Choroid plexus epithelial cell (primary cell): Measurements from ENCODE around the gene CYB5R3.

Experiments
- DNase-seq: peaks from one replicate; pipeline ENCODE4 v3.0.0-alpha.2; 2010; ENCODE audit warnings: low read depth
- H3K4me3 ChIP-seq: 2 replicates; pipeline ENCODE4 v1.5.1; 2011; ENCODE audit warnings: low read depth, mild to moderate bottlenecking, control low read depth, low read length, moderate library complexity
- CTCF ChIP-seq: conservative IDR thresholded peaks from 2 replicates; pipeline ENCODE4 v1.5.1; 2011; ENCODE audit warnings: low read depth, mild to moderate bottlenecking, control low read depth, inconsistent platforms, low read length, moderate library complexity

The CYB5R3 gene

GRCh38 chr22:42661985-42662831, 13.0 kb upstream of the CYB5R3 start:
- peak overlapping the region; percentile 68 for H3K4me3 ChIP-seq
- peak; percentile 88 for TF ChIP-seq CTCF
- peak; percentile 66 for DNase-seq

- no peak for TF ChIP-seq CTCF
- H3K4me3 ChIP-seq, result no peak overlapping the region
- no peak for DNase-seq
Observed at GRCh38 chr22:42656578-42656977, 7.4 kb upstream of the CYB5R3 start.

- TF ChIP-seq CTCF, result no peak
- DNase-seq, result no peak
- no peak overlapping the region for H3K4me3 ChIP-seq
Observed at GRCh38 chr22:42655693-42656092, 6.5 kb upstream of the CYB5R3 start.

GRCh38 chr22:42654436-42655073, 5.4 kb upstream of the CYB5R3 start:
- DNase-seq, result no peak
- no peak overlapping the region for H3K4me3 ChIP-seq
- no peak for TF ChIP-seq CTCF

GRCh38 chr22:42653999-42654398, 4.8 kb upstream of the CYB5R3 start:
- no peak for DNase-seq
- TF ChIP-seq CTCF, result no peak

GRCh38 chr22:42651134-42651533, 1.9 kb upstream of the CYB5R3 start:
- no peak for DNase-seq
- H3K4me3 ChIP-seq, result no peak overlapping the region

More at GRCh38 chr22:42653999-42654398, 4.8 kb upstream of the CYB5R3 start:
- H3K4me3 ChIP-seq, result no peak overlapping the region

More at GRCh38 chr22:42651134-42651533, 1.9 kb upstream of the CYB5R3 start:
- no peak for TF ChIP-seq CTCF
